Liver (tissue), 9 donors: ENCODE measurements around the gene GRB2. TPM values are rescaled to one million over a fixed set of nuclear protein-coding genes. Genes with fewer than 3 reads are reported as not detected.

Experiments used
- DNase-seq: peaks from one replicate; pipeline ENCODE4 v3.0.0-alpha.2; 2017; ENCODE audit warnings: low spot score
- H3K27ac ChIP-seq, 2 donors: one replicate each; pipeline ENCODE4 v1.7.0; 2013; ENCODE audit warnings: inconsistent platforms in 2 of 2, low read length in 2 of 2, control low read depth in 1 of 2, low read depth in 1 of 2, mild to moderate bottlenecking in 1 of 2
- H3K27me3 ChIP-seq, 4 donors: one replicate each; pipeline versions ENCODE4 v1.6.1 to v1.7.0; 2013; ENCODE audit warnings: low read length in 3 of 4, inconsistent platforms in 1 of 4, mild to moderate bottlenecking in 1 of 4, moderate library complexity in 1 of 4; ENCODE audit not compliant: control insufficient read depth in 4 of 4, insufficient read depth in 4 of 4
- H3K36me3 ChIP-seq, 4 donors: one replicate each; pipeline versions ENCODE4 v1.6.1 to v1.7.0; 2013; ENCODE audit warnings: low read length in 3 of 4, mild to moderate bottlenecking in 3 of 4, low read depth in 1 of 4, moderate library complexity in 1 of 4; ENCODE audit not compliant: control insufficient read depth in 4 of 4, insufficient read depth in 3 of 4
- H3K4me1 ChIP-seq, 4 donors: one replicate each; pipeline versions ENCODE4 v1.6.1 to v1.7.0; 2013; ENCODE audit warnings: low read length in 3 of 4, mild to moderate bottlenecking in 3 of 4, moderate library complexity in 1 of 4; ENCODE audit not compliant: control insufficient read depth in 4 of 4, insufficient read depth in 4 of 4
- H3K4me3 ChIP-seq, 3 donors: one replicate each; pipeline versions ENCODE4 v1.6.1 to v1.7.0; 2013; ENCODE audit warnings: low read length in 3 of 3, control low read depth in 1 of 3, low read depth in 1 of 3, mild to moderate bottlenecking in 1 of 3
- H3K9ac ChIP-seq, 2 donors: one replicate each; pipeline ENCODE4 v1.7.0; 2013; ENCODE audit warnings: low read length in 2 of 2, mild to moderate bottlenecking in 2 of 2, moderate library complexity in 2 of 2, control low read depth in 1 of 2, low read depth in 1 of 2
- H3K9me3 ChIP-seq, 4 donors: one replicate each; pipeline versions ENCODE4 v1.6.1 to v1.7.0; 2013; ENCODE audit warnings: low read length in 3 of 4; ENCODE audit not compliant: control insufficient read depth in 4 of 4
- EGR1 ChIP-seq, 2 donors: IDR thresholded peaks; 2 replicates each; pipeline ENCODE4 v1.6.1; 2016 to 2018; ENCODE audit warnings: antibody characterized with exemption in 2 of 2, low read depth in 2 of 2
- FOXA1 ChIP-seq: IDR thresholded peaks from 2 replicates; pipeline ENCODE4 v1.6.1; 2016; ENCODE audit warnings: antibody characterized with exemption
- FOXA2 ChIP-seq: IDR thresholded peaks from 2 replicates; pipeline ENCODE4 v1.6.1; 2016; ENCODE audit warnings: antibody characterized with exemption
- GABPA ChIP-seq, 2 donors: IDR thresholded peaks in 1 of 2; conservative IDR thresholded peaks in 1 of 2; 2 replicates each; pipeline ENCODE4 v1.6.1; 2016; ENCODE audit warnings: antibody characterized with exemption in 2 of 2, mild to moderate bottlenecking in 1 of 2, moderate library complexity in 1 of 2
- HNF4A ChIP-seq, 2 donors: conservative IDR thresholded peaks; 2 replicates each; pipeline ENCODE4 v1.6.1; 2016; ENCODE audit warnings: antibody characterized with exemption in 2 of 2, mild to moderate bottlenecking in 2 of 2
- HNF4G ChIP-seq: IDR thresholded peaks from 2 replicates; pipeline ENCODE4 v1.6.1; 2016; ENCODE audit warnings: antibody characterized with exemption
- JUND ChIP-seq, 2 donors: IDR thresholded peaks; 2 replicates each; pipeline ENCODE4 v1.6.1; 2016; ENCODE audit warnings: antibody characterized with exemption in 2 of 2
- NR2F2 ChIP-seq: IDR thresholded peaks from 2 replicates; pipeline ENCODE4 v1.6.1; 2016; ENCODE audit warnings: antibody characterized with exemption
- RAD21 ChIP-seq, 2 donors: IDR thresholded peaks; 2 replicates each; pipeline ENCODE4 v1.6.1; 2016; ENCODE audit warnings: antibody characterized with exemption in 2 of 2, mild to moderate bottlenecking in 2 of 2
- RXRA ChIP-seq, 2 donors: IDR thresholded peaks; 2 replicates each; pipeline ENCODE4 v1.6.1; 2017 to 2018; ENCODE audit warnings: antibody characterized with exemption in 2 of 2, mild to moderate bottlenecking in 1 of 2
- SP1 ChIP-seq: IDR thresholded peaks from 2 replicates; pipeline ENCODE4 v1.6.1; 2018; ENCODE audit warnings: antibody characterized with exemption, mild to moderate bottlenecking
- TAF1 ChIP-seq: conservative IDR thresholded peaks from 2 replicates; pipeline ENCODE4 v1.6.1; 2016; ENCODE audit warnings: antibody characterized with exemption, mild to moderate bottlenecking
- YY1 ChIP-seq: IDR thresholded peaks from 2 replicates; pipeline ENCODE4 v1.6.1; 2016; ENCODE audit warnings: antibody characterized with exemption, mild to moderate bottlenecking
- WGBS: extraction: QIAGEN DNeasy Blood & Tissue Kit; methylation state at CpG from one replicate; pipeline ENCODE4 v1.1.7; 2013; 5-methylcytosine and 5-hydroxymethylcytosine counted together
- polyA plus RNA-seq, 2 donors: library from polyadenylated mRNA; stranded (reverse) in 1 of 2; unstranded in 1 of 2; fragments of 200-250 nt in 1 of 2; fragments of >200 nt in 1 of 2; fragmentation: Nextera tagmentation in 1 of 2; extraction: Ambion mirVana in 1 of 2; gene quantifications; one replicate each; pipeline versions ENCODE4 v1.2.1 to v1.2.3, GENCODE V29; 2013 to 2015
- total RNA-seq, 2 donors: library from RNA; depleted of rRNA; stranded (reverse); fragments of >200 nt; gene quantifications; one replicate each; pipeline ENCODE4 v1.2.3, GENCODE V29; 2014
- TF ChIP-seq, protein P1 (sequence below): IDR thresholded peaks from 2 replicates; pipeline ENCODE4 v1.6.1; 2016; ENCODE audit warnings: antibody characterized with exemption
- TF ChIP-seq, protein P2 (sequence below): fragments of 150-350 bp; IDR thresholded peaks from 2 replicates; pipeline ENCODE4 v1.5.1; 2017; ENCODE audit warnings: improper control_type of control experiment, low read depth, low read length; ENCODE audit not compliant: missing input control
- TF ChIP-seq, protein P3 (sequence below): IDR thresholded peaks from 2 replicates; pipeline ENCODE4 v1.6.1; 2016; ENCODE audit warnings: antibody characterized with exemption
- TF ChIP-seq, protein P4 (sequence below): IDR thresholded peaks from 2 replicates; pipeline ENCODE4 v1.6.1; 2016; ENCODE audit warnings: antibody characterized with exemption, mild to moderate bottlenecking
- TF ChIP-seq, protein P5 (sequence below): IDR thresholded peaks from 2 replicates; pipeline ENCODE4 v1.6.1; 2016; ENCODE audit warnings: antibody characterized with exemption
- donor health status: healthy.
- donor health status: healthy.
- donor health status: healthy.
- donor health status: healthy.
- donor health status: healthy.

Gene GRB2
- total and polyA plus RNA-seq, 4 donors = 36.0 to 91.8 (median 49.6) TPM

DNA sequence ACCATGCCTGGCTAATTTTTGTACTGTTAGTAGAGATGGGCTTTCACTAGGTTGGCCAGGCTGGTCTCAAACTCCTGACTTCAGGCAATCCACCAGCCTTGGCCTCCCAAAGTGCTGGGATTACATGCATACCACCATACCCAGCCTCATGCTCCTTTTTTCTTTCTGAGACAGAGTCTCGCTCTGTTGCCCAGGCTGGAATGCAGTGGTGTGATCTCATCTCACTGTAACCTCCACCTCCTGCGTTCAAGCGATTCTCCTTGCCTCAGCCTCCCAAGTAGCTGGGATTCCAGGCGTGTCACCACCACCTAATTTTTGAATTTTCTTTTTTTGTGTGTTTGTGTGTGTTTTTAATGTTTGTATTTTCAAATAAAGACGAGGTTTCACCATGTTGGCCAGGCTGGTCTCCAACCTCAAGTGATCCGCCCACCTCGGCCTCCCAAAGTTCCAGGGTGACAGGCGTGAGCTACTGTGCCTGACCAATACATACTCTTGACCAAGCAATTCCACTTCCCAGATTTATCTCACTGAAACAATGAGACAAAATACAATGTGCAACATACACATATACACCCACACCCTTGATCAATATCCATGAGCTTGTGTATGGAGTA lies 5.0 kb downstream of the GRB2 start:
- H3K36me3 ChIP-seq = no peaks in the 10 kb centered on the region
- no peak overlapping the region for H3K9ac ChIP-seq
- H3K4me1 ChIP-seq = peaks cover 3 to 16% (median 7%) of the 10 kb centered on the region in 4 donors
- no peak overlapping the region for H3K27ac ChIP-seq
- no peaks in the 10 kb centered on the region for H3K9me3 ChIP-seq
- 91% methylated on average over 8 of the region's 8 CpGs for WGBS
- no peak overlapping the region for H3K4me3 ChIP-seq
- TF ChIP-seq, protein P1, sequence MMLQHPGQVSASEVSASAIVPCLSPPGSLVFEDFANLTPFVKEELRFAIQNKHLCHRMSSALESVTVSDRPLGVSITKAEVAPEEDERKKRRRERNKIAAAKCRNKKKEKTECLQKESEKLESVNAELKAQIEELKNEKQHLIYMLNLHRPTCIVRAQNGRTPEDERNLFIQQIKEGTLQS = no peak
- TF ChIP-seq SP1 (no peak), GABPA (IDR thresholded peaks at IDR 0.05 in 1 of 2, conservative IDR thresholded peaks at IDR 0.05 in 1 of 2) (no peak)
- TF ChIP-seq, protein P2, sequence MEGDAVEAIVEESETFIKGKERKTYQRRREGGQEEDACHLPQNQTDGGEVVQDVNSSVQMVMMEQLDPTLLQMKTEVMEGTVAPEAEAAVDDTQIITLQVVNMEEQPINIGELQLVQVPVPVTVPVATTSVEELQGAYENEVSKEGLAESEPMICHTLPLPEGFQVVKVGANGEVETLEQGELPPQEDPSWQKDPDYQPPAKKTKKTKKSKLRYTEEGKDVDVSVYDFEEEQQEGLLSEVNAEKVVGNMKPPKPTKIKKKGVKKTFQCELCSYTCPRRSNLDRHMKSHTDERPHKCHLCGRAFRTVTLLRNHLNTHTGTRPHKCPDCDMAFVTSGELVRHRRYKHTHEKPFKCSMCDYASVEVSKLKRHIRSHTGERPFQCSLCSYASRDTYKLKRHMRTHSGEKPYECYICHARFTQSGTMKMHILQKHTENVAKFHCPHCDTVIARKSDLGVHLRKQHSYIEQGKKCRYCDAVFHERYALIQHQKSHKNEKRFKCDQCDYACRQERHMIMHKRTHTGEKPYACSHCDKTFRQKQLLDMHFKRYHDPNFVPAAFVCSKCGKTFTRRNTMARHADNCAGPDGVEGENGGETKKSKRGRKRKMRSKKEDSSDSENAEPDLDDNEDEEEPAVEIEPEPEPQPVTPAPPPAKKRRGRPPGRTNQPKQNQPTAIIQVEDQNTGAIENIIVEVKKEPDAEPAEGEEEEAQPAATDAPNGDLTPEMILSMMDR = no peak
- DNase-seq = no peak
- H3K27me3 ChIP-seq = no peaks in the 10 kb centered on the region

DNA sequence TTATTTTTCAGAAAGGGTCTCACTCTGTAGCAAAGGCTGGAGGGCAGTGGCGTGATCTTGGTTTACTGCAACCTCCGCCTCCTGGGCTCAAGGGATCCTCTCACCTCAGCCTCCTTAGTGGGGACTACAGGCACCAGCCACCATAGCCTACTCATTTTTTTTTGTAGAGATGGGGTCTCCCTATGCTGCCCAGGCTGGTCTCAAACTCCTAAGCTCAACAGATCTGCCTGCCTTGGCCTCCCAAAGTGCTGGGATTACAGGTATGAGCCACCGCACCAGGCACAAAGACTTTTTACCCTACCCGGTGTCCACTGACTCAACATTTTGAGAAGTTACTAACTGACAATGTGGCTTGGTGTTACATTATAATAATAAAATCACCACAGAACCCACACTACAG lies 7.2 kb downstream of the GRB2 start:
- no peak overlapping the region for H3K9ac ChIP-seq

More for the DNA sequence above, 7.2 kb downstream of the GRB2 start:
- Histone ChIP-seq H3K27me3 (no peaks in the 10 kb centered on the region), H3K36me3 (no peaks in the 10 kb centered on the region), H3K9me3 (no peaks in the 10 kb centered on the region), H3K4me3 (no peak overlapping the region), H3K4me1 (peaks cover 4 to 32% (median 24%) of the 10 kb centered on the region in 4 donors), H3K27ac (no peak overlapping the region)
- TF ChIP-seq, protein P3, sequence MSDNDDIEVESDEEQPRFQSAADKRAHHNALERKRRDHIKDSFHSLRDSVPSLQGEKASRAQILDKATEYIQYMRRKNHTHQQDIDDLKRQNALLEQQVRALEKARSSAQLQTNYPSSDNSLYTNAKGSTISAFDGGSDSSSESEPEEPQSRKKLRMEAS = no peak
- TF ChIP-seq HNF4G (no peak), FOXA2 (no peak), SP1 (no peak), GABPA (IDR thresholded peaks at IDR 0.05 in 1 of 2, conservative IDR thresholded peaks at IDR 0.05 in 1 of 2) (no peak), HNF4A (conservative IDR thresholded peaks at IDR 0.05) (no peak), YY1 (no peak), JUND (IDR thresholded peaks at IDR 0.05) (no peak), FOXA1 (no peak), RAD21 (IDR thresholded peaks at IDR 0.05) (no peak), TAF1 (no peak), NR2F2 (no peak), EGR1 (IDR thresholded peaks at IDR 0.05; ENCODE audit: low read depth in 2 of 2) (no peak), RXRA (IDR thresholded peaks at IDR 0.05) (no peak)
- TF ChIP-seq, protein P2 = no peak
- TF ChIP-seq, protein P4, sequence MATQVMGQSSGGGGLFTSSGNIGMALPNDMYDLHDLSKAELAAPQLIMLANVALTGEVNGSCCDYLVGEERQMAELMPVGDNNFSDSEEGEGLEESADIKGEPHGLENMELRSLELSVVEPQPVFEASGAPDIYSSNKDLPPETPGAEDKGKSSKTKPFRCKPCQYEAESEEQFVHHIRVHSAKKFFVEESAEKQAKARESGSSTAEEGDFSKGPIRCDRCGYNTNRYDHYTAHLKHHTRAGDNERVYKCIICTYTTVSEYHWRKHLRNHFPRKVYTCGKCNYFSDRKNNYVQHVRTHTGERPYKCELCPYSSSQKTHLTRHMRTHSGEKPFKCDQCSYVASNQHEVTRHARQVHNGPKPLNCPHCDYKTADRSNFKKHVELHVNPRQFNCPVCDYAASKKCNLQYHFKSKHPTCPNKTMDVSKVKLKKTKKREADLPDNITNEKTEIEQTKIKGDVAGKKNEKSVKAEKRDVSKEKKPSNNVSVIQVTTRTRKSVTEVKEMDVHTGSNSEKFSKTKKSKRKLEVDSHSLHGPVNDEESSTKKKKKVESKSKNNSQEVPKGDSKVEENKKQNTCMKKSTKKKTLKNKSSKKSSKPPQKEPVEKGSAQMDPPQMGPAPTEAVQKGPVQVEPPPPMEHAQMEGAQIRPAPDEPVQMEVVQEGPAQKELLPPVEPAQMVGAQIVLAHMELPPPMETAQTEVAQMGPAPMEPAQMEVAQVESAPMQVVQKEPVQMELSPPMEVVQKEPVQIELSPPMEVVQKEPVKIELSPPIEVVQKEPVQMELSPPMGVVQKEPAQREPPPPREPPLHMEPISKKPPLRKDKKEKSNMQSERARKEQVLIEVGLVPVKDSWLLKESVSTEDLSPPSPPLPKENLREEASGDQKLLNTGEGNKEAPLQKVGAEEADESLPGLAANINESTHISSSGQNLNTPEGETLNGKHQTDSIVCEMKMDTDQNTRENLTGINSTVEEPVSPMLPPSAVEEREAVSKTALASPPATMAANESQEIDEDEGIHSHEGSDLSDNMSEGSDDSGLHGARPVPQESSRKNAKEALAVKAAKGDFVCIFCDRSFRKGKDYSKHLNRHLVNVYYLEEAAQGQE = no peak
- TF ChIP-seq, protein P5, sequence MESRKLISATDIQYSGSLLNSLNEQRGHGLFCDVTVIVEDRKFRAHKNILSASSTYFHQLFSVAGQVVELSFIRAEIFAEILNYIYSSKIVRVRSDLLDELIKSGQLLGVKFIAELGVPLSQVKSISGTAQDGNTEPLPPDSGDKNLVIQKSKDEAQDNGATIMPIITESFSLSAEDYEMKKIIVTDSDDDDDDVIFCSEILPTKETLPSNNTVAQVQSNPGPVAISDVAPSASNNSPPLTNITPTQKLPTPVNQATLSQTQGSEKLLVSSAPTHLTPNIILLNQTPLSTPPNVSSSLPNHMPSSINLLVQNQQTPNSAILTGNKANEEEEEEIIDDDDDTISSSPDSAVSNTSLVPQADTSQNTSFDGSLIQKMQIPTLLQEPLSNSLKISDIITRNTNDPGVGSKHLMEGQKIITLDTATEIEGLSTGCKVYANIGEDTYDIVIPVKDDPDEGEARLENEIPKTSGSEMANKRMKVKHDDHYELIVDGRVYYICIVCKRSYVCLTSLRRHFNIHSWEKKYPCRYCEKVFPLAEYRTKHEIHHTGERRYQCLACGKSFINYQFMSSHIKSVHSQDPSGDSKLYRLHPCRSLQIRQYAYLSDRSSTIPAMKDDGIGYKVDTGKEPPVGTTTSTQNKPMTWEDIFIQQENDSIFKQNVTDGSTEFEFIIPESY = no peak
- TF ChIP-seq, protein P1 = no peak
- WGBS = 96% methylated on average over 4 of the region's 4 CpGs
- no peak for DNase-seq
